NCI-H146 (cell line): ENCODE measurements around the gene GPR183.

Source experiments
- DNase-seq: peaks from one replicate; lab custom pipeline; 2025; lab: John Stamatoyannopoulos, UW

Gene GPR183

GRCh38 chr13:99339736-99340397, 32.7 kb upstream of the GPR183 start:
- DNase-seq, result no peak

DNA sequence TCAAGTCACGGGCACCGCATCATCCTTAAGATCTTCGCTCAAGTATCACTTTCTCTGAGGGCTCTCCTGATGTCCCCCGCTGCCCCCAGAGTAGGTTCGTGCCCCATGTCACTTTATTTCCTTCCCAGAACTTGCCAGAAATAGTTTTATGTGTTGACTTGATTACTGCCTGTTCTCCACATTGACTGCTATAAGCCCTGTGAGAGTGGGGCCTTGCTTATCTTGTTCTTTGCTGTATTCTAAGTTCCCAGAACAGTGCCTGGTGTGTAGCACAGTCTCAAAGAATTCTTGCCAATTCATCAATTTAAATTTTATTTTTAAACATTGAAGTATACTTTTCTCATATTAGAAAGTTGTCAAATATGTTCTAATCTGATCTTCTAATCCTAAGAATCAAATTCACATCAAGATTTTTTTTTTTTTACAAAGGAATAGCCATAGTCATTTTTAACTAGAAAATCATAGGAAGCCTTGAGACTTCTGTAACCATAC, 32.1 kb upstream of the GPR183 start:
- no peak for DNase-seq

DNA sequence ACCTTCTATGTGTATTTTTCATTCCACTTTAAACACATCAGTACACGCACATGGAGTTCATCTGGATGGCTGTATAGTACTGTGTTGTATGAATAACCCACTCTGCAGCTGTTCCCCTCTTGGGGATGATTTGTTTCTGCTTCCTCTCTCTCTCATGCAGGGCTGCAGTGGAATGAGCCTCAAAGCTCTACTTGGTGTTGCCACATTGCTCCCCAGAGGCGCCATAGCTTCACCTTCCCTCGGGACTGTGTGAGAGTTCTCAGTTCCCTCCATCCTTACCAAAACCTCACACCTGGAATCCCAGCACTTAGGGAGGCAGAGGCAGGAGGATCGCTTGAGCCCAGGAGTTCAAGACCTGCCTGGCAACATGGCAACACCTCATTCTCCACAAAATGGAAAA, 28.4 kb upstream of the GPR183 start:
- DNase-seq, result no peak

DNA sequence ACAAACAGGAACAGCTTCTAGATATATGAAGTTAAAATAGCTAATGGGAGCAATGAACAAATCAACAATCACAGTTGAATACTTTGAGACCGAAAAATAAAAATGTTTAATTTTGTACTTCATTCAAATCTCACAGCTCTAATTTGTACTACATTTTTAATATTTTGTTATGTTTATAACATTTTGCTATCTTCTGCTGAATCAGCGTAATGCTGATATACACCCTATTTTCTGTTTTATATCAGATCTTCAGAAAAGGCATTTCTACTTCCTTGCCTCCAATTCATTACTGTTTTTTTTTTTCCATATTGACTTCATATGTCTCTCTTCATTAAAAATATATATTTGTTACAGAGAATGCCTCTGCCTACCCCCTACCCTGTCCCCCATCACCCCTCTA, 27.9 kb upstream of the GPR183 start:
- no peak for DNase-seq

- DNase-seq, result no peak
Observed at GRCh38 chr13:99334221-99334620, 27.0 kb upstream of the GPR183 start.

DNA sequence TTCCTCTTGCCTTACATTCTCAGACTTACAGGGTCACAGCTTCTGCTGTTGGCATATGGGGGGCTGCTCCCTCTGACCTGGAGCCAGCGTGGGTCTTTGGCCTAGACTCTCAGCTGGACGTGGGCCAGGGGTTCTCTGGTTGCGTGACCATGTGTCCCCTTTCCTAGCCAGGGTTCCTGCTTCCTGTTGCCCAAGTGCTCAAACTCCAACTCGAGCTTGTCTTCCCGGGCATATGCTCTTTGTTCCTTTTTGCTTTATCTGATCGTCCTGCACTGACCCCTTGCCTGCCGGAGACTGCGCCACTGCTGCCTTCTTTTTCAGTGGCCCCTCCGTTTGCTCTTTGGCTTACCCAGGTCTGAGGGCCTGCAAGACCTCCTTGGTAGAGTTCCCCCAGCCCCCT, 25.3 kb upstream of the GPR183 start:
- no peak for DNase-seq

DNA sequence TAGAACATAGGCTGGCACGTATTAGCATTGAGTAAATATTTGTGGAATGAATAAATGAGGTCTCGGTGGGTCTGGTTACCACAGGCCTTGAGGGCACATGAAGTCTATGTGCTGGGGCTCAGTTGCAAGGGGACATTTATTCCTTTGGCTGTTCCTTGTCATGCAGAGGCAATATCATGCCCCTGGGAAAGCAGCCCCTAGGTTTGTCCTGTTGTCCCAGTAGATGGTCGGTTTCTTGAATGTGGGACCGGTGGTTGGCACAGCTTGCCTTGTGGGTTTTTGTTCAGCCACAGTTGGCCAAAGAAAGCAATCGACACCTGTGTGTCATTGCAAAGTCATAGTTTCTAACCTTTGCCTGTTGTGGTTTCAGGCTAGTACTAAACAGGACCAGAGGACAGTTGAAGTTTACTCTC, 24.7 kb upstream of the GPR183 start:
- no peak for DNase-seq

GRCh38 chr13:99330942-99331341, 23.7 kb upstream of the GPR183 start:
- DNase-seq, result no peak

DNA sequence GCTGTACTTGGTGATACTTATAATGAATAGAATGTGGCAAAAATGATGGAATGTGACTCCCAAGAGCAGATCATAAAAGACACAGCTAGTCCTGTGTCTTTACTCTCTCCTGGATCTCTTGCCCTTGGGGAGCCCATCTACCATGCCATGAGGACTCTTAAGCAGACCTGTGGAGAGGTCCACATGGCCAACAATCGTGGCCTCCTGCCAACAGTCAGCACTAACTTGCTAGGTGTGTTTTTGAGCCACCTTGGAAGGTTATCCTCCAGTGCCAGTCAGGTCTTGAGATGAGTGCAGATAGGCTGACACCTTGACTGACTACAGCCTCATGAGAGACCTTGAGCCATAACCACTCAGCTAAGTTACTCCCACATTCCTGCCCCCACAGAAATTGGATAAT, 22.3 kb upstream of the GPR183 start:
- no peak for DNase-seq

DNA sequence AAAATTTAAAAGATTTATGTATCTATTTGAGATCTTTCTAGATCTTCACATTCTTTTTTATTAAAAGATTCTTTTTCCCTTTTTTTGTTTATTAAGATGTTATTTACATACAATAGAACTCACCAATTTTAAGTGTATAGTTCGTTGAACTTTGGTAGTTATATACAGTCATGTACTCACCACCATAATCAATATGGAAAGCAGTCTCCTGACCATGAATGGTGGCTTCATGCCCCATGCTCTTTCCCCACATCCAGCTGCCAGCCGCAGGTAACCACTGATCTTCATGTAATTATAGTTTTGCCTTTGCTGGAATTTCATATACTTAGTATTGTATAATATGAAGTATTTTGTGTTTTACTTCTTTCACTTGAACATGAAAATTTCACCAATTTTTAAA, 20.6 kb upstream of the GPR183 start:
- DNase-seq, result no peak

GRCh38 chr13:99327126-99327525, 19.9 kb upstream of the GPR183 start:
- no peak for DNase-seq

GRCh38 chr13:99326012-99326411, 18.8 kb upstream of the GPR183 start:
- DNase-seq, result no peak

- DNase-seq, result no peak
Observed at GRCh38 chr13:99323488-99323887, 16.3 kb upstream of the GPR183 start.

- DNase-seq, result no peak
Observed at GRCh38 chr13:99322297-99323103, 15.3 kb upstream of the GPR183 start.

DNA sequence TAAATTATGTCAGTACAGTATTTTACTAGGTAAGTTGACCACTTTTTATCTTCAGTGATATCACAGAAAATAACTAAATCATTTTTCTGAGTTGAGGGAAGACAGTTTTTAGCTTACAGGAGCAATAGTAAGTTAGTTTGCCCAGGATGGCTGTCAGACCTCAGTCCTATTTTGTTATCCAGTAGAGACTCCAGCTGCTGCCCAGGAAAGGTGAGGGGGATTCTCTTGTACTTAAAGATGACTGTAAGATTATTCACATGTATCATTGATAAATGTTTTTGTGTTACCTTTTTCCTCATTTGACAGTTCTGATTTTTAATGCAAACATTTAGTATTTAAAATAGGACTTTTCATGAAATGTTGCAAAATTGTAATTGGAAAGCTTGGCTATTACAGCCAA, 14.5 kb upstream of the GPR183 start:
- DNase-seq, result no peak

DNA sequence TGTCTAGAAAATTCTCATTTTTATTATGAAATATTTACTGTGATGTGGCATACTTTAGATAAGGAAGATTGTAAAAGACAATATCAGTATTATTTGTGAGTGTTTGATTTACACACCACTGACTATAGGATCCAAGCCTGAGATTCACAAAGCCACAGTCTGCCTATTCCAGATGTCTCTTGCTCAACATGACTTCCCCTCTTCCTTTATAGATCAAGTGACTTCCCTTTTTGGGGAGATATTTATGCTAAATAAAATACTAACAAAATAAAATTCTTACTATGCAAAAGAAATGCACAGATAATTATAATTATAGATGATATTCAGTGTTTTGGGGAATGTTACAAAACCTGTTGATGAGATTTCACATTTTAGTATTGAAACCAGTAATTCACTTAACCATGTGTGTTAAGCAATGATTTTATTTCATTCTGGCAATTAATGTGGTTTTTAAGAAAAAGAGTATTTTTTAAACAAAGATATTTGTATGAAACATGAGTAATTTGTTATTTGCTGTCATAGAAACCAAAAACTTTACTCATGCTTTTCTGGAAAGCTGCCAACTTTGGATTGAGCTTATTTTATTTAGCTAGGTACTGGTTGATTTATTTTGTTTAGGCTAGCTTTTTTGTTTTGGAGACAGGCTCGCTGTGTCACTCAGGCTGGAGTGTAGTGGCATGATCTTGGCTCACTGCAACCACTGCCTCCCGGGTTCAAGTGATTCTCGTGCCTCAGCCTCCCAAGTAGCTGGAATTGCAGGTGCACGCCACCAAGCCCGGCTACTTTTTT, 13.7 kb upstream of the GPR183 start:
- DNase-seq, result no peak

GRCh38 chr13:99316657-99317256, 9.6 kb upstream of the GPR183 start:
- DNase-seq, result peak; percentile 22

- no peak for DNase-seq
Observed at GRCh38 chr13:99316224-99316623, 9.0 kb upstream of the GPR183 start.

DNA sequence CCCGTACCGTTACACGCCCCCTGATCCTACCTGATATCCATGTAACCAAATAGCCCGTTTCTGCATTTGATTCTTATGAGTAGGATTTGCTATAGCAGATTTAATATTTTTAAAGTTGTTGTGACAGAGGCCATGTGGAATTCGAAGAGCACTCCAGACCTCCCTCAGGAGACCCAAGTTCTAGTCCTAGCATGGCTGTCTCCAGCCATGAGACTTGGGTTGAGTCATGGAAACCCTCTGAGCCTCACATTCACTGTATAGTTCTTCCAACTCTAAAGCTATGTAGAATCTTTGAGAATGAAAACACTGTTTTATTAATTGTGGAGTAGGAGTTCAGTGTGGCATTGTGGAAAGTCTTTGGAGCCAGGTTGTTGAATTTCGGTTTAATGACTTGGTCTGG, 8.0 kb upstream of the GPR183 start:
- DNase-seq, result no peak

GRCh38 chr13:99314640-99315176, 7.5 kb upstream of the GPR183 start:
- DNase-seq, result no peak

DNA sequence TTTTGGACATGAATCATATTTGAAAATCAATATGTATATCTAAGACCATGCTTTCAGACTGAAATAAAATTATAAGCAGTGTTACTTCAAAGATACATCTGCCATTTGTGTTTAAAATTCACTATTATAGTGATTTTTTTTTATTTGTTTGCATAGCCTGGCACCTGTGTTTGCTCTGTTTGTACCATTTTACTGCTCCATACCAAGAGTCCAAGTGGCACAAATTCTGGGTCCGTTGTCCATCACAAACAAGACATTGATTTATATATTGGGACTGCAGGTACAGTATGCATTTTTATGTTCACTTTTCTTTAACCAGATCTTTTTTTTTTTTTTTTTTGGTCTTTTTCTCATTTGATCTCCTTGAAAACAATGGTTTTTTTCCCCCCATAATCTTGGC, 6.7 kb upstream of the GPR183 start:
- DNase-seq, result peak; percentile 14

DNA sequence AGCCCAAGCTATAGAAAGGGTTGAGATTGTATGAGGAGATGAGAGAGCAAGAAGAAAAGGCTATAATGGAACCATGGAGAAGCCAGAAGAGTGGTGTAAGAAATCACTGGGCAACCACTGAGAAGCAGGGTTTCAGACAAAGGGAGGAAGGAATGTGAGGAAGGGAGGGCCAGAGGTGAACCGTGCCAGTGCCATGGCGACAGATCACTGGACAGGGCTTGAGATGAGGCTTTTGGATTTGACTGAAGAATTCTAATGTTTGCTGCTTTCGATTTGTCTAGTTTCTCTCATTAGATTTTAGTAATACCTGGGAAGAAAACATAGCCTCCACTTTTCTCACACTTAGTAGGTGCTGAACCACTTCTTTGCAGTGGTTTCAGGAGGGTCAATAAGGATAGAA, 6.3 kb upstream of the GPR183 start:
- peak; percentile 41 for DNase-seq
